AG09319 (cell line): ENCODE measurements around the gene ZNF593OS.

ENCODE experiments used
- DNase-seq: peaks from one replicate; pipeline ENCODE4 v3.0.0-alpha.2; 2010; ENCODE audit warnings: low read depth; ENCODE audit errors: extremely low read depth
- CTCF ChIP-seq: IDR thresholded peaks from 2 replicates; pipeline ENCODE4 v1.5.1; 2011; ENCODE audit warnings: low read depth, mild to moderate bottlenecking, inconsistent platforms, low read length, moderate library complexity

ZNF593OS gene

GRCh38 chr1:26212726-26213125 lies 41.1 kb upstream of the ZNF593OS start:
- no peak for DNase-seq

GRCh38 chr1:26210147-26210870 lies 38.7 kb upstream of the ZNF593OS start:
- no peak for DNase-seq
- TF ChIP-seq CTCF = no peak

More at GRCh38 chr1:26212726-26213125, 41.1 kb upstream of the ZNF593OS start:
- TF ChIP-seq CTCF = no peak

GRCh38 chr1:26203642-26204318 lies 32.1 kb upstream of the ZNF593OS start:
- DNase-seq = no peak
- no peak for TF ChIP-seq CTCF

- DNase-seq = no peak
- TF ChIP-seq CTCF = no peak
Measured at GRCh38 chr1:26200413-26200812, 28.8 kb upstream of the ZNF593OS start.

GRCh38 chr1:26197813-26198212 lies 26.2 kb upstream of the ZNF593OS start:
- TF ChIP-seq CTCF = no peak
- DNase-seq = no peak

GRCh38 chr1:26197301-26197700 lies 25.7 kb upstream of the ZNF593OS start:
- no peak for TF ChIP-seq CTCF
- no peak for DNase-seq

- TF ChIP-seq CTCF = no peak
- DNase-seq = no peak
Measured at GRCh38 chr1:26195805-26196204, 24.2 kb upstream of the ZNF593OS start.
